ENCODE measurements around the gene NR2F6.
A peak's percentile ranks its signal among the peaks of the same experiment; 100 is the strongest.

The NR2F6 gene

DNA sequence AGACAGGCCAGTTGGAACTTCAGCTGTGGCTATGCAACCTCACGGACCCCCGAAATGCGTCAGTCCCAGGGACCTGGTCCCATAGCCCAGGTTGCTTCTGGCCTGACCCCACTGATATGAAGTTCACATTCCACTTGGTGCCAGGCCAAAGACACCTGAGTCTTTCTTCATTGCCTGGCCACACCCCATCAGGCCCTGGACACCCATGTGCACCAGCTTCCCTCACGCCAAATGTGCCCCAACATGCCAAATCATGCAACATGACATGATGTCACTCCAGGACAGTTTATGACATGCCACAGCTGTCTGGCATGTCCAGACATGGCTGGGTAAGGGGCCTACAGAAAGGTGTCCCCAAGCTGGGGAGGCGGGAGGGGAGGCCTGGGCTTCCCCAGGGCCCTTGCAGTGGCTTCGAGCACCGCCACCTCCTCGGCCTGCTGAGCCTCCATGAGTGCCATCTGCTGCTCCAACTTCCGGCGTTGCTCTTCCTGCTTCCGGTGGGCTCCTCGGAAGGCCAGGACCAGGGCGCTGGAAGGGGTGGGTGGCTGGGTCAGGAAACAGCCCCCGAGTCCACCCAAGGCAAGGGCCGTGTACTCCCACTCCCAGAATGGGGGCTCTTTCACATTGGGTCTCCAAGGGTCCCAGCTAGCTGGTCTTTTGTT lies 4.3 kb upstream of the NR2F6 start:
- Histone ChIP-seq H2AFZ (ENCODE audit: low read length) (no peak overlapping the region), H3K79me2 (ENCODE audit: insufficient read depth, low read length) (peaks cover 7% of the 10 kb centered on the region), H3K36me3 (ENCODE audit: insufficient read depth, low read length) (no peaks in the 10 kb centered on the region), H3K9me3 (ENCODE audit: insufficient read depth, low read depth, low read length) (no peaks in the 10 kb centered on the region), H3K27me3 (ENCODE audit: insufficient read depth, low read length, poor library complexity, severe bottlenecking) (no peaks in the 10 kb centered on the region), H3F3A (ENCODE audit: low read depth) (no peaks in the 10 kb centered on the region), H4K20me1 (ENCODE audit: insufficient read depth, low read length, poor library complexity, severe bottlenecking) (no peaks in the 10 kb centered on the region), H3K9me2 (replicated peaks; ENCODE audit: low read depth, low read length) (no peaks in the 10 kb centered on the region), H3K4me3 (ENCODE audit: low read length, poor library complexity, severe bottlenecking) (no peak overlapping the region), H3K4me1 (ENCODE audit: insufficient read depth, low read length, poor library complexity, severe bottlenecking) (peaks cover 9% of the 10 kb centered on the region), H3K4me2 (ENCODE audit: low read depth, low read length, poor library complexity, severe bottlenecking) (no peak overlapping the region), H3K9ac (ENCODE audit: low read depth, low read length, poor library complexity, severe bottlenecking) (no peak overlapping the region)
- TF ChIP-seq EZH2phosphoT487 (IDR thresholded peaks at IDR 0.05; ENCODE audit: borderline replicate concordance): no peak
- TF ChIP-seq, protein P1, sequence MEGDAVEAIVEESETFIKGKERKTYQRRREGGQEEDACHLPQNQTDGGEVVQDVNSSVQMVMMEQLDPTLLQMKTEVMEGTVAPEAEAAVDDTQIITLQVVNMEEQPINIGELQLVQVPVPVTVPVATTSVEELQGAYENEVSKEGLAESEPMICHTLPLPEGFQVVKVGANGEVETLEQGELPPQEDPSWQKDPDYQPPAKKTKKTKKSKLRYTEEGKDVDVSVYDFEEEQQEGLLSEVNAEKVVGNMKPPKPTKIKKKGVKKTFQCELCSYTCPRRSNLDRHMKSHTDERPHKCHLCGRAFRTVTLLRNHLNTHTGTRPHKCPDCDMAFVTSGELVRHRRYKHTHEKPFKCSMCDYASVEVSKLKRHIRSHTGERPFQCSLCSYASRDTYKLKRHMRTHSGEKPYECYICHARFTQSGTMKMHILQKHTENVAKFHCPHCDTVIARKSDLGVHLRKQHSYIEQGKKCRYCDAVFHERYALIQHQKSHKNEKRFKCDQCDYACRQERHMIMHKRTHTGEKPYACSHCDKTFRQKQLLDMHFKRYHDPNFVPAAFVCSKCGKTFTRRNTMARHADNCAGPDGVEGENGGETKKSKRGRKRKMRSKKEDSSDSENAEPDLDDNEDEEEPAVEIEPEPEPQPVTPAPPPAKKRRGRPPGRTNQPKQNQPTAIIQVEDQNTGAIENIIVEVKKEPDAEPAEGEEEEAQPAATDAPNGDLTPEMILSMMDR (conservative IDR thresholded peaks at IDR 0.05; ENCODE audit: low read length): no peak

DNA sequence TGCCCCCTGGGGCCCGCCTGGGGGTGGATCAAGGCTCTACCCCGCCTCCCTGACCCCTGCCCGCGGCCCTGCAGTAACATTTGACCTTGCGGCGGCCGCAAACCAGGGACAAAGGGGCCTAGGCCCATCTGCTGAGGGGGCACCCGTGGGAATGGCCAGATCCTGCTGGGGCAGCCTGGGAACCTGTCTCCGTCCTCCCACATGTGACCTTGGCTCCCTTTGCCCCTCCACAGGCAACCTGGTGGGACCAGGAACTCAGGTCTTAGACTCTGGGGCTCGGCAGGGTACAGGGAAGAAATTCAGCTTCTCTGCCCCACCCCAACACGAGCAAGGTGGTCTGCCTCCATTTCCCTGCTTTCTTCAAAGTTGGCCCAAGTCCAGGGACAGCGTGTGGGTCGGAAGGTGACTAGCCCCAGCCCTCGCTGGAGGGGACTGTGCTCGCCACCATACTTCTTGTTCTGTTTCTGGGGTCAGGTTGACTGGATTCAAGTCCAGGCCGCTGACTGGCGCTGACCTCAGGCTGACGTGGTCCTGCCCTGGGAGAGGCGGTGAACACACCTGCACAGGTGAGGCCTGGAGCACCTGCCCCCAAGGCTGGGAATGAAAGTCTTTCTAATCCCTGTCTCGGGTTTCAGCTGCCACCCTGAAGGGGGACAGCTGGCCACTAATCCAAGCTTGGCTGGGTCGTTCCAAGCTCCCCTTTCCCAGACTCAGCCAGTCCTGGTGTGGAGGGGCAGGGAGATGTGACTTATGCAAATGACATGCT lies 2.5 kb upstream of the NR2F6 start:
- Histone ChIP-seq H3K27me3 (ENCODE audit: insufficient read depth, low read length, poor library complexity, severe bottlenecking) (no peaks in the 10 kb centered on the region), H3K9ac (ENCODE audit: low read depth, low read length, poor library complexity, severe bottlenecking) (no peak overlapping the region), H3K4me1 (ENCODE audit: insufficient read depth, low read length, poor library complexity, severe bottlenecking) (peaks cover 25% of the 10 kb centered on the region), H3K36me3 (ENCODE audit: insufficient read depth, low read length) (no peaks in the 10 kb centered on the region), H3K9me2 (replicated peaks; ENCODE audit: low read depth, low read length) (no peaks in the 10 kb centered on the region), H3K4me3 (ENCODE audit: low read length, poor library complexity, severe bottlenecking) (no peak overlapping the region), H4K20me1 (ENCODE audit: insufficient read depth, low read length, poor library complexity, severe bottlenecking) (peaks cover 17% of the 10 kb centered on the region), H3K9me3 (ENCODE audit: insufficient read depth, low read depth, low read length) (no peaks in the 10 kb centered on the region), H3K4me2 (ENCODE audit: low read depth, low read length, poor library complexity, severe bottlenecking) (no peak overlapping the region), H3F3A (ENCODE audit: low read depth) (no peaks in the 10 kb centered on the region), H2AFZ (ENCODE audit: low read length) (no peak overlapping the region), H3K79me2 (ENCODE audit: insufficient read depth, low read length) (peaks cover 25% of the 10 kb centered on the region)
- TF ChIP-seq EZH2phosphoT487 (IDR thresholded peaks at IDR 0.05; ENCODE audit: borderline replicate concordance): no peak
- TF ChIP-seq, protein P1 (conservative IDR thresholded peaks at IDR 0.05; ENCODE audit: low read length): no peak

DNA sequence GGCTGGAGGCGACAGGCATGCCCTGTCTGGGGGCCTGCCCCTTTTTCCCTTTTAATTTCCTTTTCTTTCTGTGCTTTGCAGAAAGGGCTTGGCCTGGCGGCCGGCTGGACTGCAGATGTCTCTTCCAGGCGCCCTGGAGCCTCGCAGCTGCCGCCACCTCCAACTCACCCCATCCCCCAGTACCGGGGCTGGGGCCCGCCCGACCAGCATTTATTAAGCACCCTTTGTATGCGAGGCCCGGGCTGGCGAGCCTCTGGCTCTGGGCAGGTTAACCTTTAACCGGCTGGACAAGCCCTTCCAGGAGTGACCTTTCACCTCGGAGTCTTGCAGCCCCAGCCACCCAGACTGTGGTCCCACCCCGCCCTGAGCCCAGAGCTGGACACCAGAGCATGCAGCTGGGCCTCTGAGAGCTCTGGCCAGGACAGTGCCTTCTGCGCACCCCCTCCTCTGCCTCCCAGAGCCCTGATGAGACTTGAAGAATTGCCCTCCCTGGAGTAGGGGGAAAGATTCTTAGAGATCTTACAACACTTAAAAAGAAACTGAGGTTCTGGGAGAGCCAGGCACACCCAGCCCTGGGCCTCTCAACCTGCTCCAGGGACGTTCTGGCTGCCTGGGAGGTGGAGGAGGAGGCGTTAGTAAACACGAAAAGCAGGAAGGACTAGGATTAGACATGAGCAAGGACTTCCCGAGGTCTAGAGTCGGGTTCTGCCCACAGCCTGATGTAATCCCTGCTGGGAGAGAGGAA lies 1.1 kb upstream of the NR2F6 start:
- Histone ChIP-seq H2AFZ (ENCODE audit: low read length) (peak overlapping the region; percentile 88), H3K9me2 (replicated peaks; ENCODE audit: low read depth, low read length) (no peaks in the 10 kb centered on the region), H3K27me3 (ENCODE audit: insufficient read depth, low read length, poor library complexity, severe bottlenecking) (no peaks in the 10 kb centered on the region), H3K9ac (ENCODE audit: low read depth, low read length, poor library complexity, severe bottlenecking) (peak overlapping the region; percentile 85), H3K9me3 (ENCODE audit: insufficient read depth, low read depth, low read length) (no peaks in the 10 kb centered on the region), H3K4me2 (ENCODE audit: low read depth, low read length, poor library complexity, severe bottlenecking) (peak overlapping the region; percentile 86), H3K36me3 (ENCODE audit: insufficient read depth, low read length) (no peaks in the 10 kb centered on the region), H3K4me1 (ENCODE audit: insufficient read depth, low read length, poor library complexity, severe bottlenecking) (peaks cover 33% of the 10 kb centered on the region), H3F3A (ENCODE audit: low read depth) (no peaks in the 10 kb centered on the region), H3K79me2 (ENCODE audit: insufficient read depth, low read length) (peaks cover 36% of the 10 kb centered on the region), H3K4me3 (ENCODE audit: low read length, poor library complexity, severe bottlenecking) (peak overlapping the region; percentile 79), H4K20me1 (ENCODE audit: insufficient read depth, low read length, poor library complexity, severe bottlenecking) (peaks cover 26% of the 10 kb centered on the region)
- TF ChIP-seq EZH2phosphoT487 (IDR thresholded peaks at IDR 0.05; ENCODE audit: borderline replicate concordance): no peak
- TF ChIP-seq, protein P1 (conservative IDR thresholded peaks at IDR 0.05; ENCODE audit: low read length): no peak
